Gastroesophageal sphincter (tissue), 4 donors: ENCODE results near the gene MXI1. TPM values are rescaled to one million over a fixed set of nuclear protein-coding genes. Genes with fewer than 3 reads are reported as not detected.

Experiments
- ATAC-seq: fragments of 150-250 bp; one replicate; pipeline ENCODE4 v1.9.1; 2016; ENCODE audit warnings: mild to moderate bottlenecking, moderate library complexity
- H3K27ac ChIP-seq, 4 donors: fragments of 200-600 bp; sonication (generic) in 3 of 4; 1 replicate in 3 of 4; 2 replicates in 1 of 4; pipeline ENCODE4 v1.5.1; 2016 to 2019
- H3K27me3 ChIP-seq: fragments of 200-600 bp; sonication (generic); one replicate; pipeline ENCODE4 v1.5.1; 2019
- H3K36me3 ChIP-seq, 2 donors: fragments of 200-600 bp; sonication (generic); one replicate each; pipeline ENCODE4 v1.5.1; 2019; ENCODE audit warnings: control low read depth in 1 of 2
- H3K4me1 ChIP-seq, 3 donors: fragments of 200-600 bp; sonication (generic); 1 replicate in 2 of 3; 2 replicates in 1 of 3; pipeline ENCODE4 v1.5.1; 2016 to 2019; ENCODE audit warnings: control low read depth in 2 of 3
- H3K4me3 ChIP-seq, 2 donors: fragments of 200-600 bp; sonication (generic); one replicate each; pipeline ENCODE4 v1.5.1; 2019; ENCODE audit warnings: mild to moderate bottlenecking in 1 of 2, moderate library complexity in 1 of 2
- H3K9me3 ChIP-seq, 3 donors: fragments of 200-600 bp; sonication (generic); one replicate each; pipeline ENCODE4 v1.5.1; 2017 to 2019; ENCODE audit warnings: control low read depth in 2 of 3
- CTCF ChIP-seq, 4 experiments: fragments of 200-600 bp in 2 of 4; fragments of 450-650 bp in 2 of 4; sonication (generic) in 1 of 4; IDR thresholded peaks; one replicate each; pipeline ENCODE4 v1.5.1; 2017 to 2019; ENCODE audit warnings: antibody characterized with exemption in 4 of 4, mild to moderate bottlenecking in 2 of 4, moderate library complexity in 2 of 4
- EP300 ChIP-seq: sonication (generic); formaldehyde crosslinking; IDR thresholded peaks from one replicate; pipeline ENCODE4 v1.6.1; 2017; ENCODE audit warnings: antibody characterized with exemption, mild to moderate bottlenecking
- POLR2A ChIP-seq, 2 donors: fragments of 450-650 bp; IDR thresholded peaks; one replicate each; pipeline ENCODE4 v1.6.1; 2017; ENCODE audit warnings: antibody characterized with exemption in 2 of 2, mild to moderate bottlenecking in 2 of 2, moderate library complexity in 1 of 2
- POLR2AphosphoS5 ChIP-seq: sonication (generic); formaldehyde crosslinking; IDR thresholded peaks from one replicate; pipeline ENCODE4 v1.6.1; 2017; ENCODE audit warnings: antibody characterized with exemption
- WGBS, 2 donors: methylation state at CpG; one replicate each; pipeline ENCODE4 v1.1.5; 2018; ENCODE audit warnings: low coverage in 1 of 2; 5-methylcytosine and 5-hydroxymethylcytosine counted together
- total RNA-seq, 4 donors: library from RNA; depleted of rRNA; stranded (reverse); fragments of >200 nt; gene quantifications; one replicate each; pipeline ENCODE4 v1.1.0, GENCODE V29; 2016

Gene MXI1
- total RNA-seq: 100 to 1,000 TPM; 103 to 279 (median 218) TPM

GRCh38 chr10:110207011-110207804 lies at the start of gene MXI1:
Gene MXI1 (plus strand): TSS chr10:110207605. CDS start chr10:110207809, 204 bp downstream.
- peak; percentile 37 for ATAC-seq
- peak within 1 kb of the TSS; percentile 62 to 97 for H3K4me3 ChIP-seq
- no peak for TF ChIP-seq CTCF (IDR thresholded peaks at IDR 0.05)
- TF ChIP-seq POLR2AphosphoS5: peak; percentile 13
- TF ChIP-seq EP300: no peak
- H3K4me1 ChIP-seq: peaks cover 0 to 21% (median 11%) of the 10 kb centered on the region in 3 donors
- no peaks in the 10 kb centered on the region for H3K27me3 ChIP-seq
- H3K27ac ChIP-seq: peak within 1 kb of the TSS; percentile 92 to 100 (median 98)
- WGBS, 2 donors: 18 to 20% methylated on average over 8 to 9 of the region's 37 CpGs
- H3K9me3 ChIP-seq: no peaks in the 10 kb centered on the region
- no peaks in the 10 kb centered on the region for H3K36me3 ChIP-seq

- no peak for TF ChIP-seq CTCF (IDR thresholded peaks at IDR 0.05)
- TF ChIP-seq POLR2A (IDR thresholded peaks at IDR 0.05): no peak
- no peak for ATAC-seq
- Histone ChIP-seq H3K27me3 (peaks cover 8% of the 10 kb centered on the region), H3K36me3 (no peaks in the 10 kb centered on the region), H3K27ac (no peak overlapping the region), H3K4me1 (no peaks in the 10 kb centered on the region), H3K9me3 (no peaks in the 10 kb centered on the region), H3K4me3 (no peak overlapping the region)
- WGBS, 2 donors: 82 to 90% methylated on average over 6 to 11 of the region's 11 CpGs
Measured at GRCh38 chr10:110158051-110159005, 49.1 kb upstream of the MXI1 start.

- H3K36me3 ChIP-seq: no peaks in the 10 kb centered on the region
- H3K4me3 ChIP-seq: no peak overlapping the region
- no peak overlapping the region for H3K27ac ChIP-seq
- 84 to 92% methylated on average over 3 to 4 of the region's 4 CpGs for whole genome bisulfite sequencing, 2 donors
- no peaks in the 10 kb centered on the region for H3K9me3 ChIP-seq
- TF ChIP-seq CTCF (IDR thresholded peaks at IDR 0.05): no peak
- TF ChIP-seq EP300: no peak
- TF ChIP-seq POLR2A (IDR thresholded peaks at IDR 0.05): no peak
- no peak for TF ChIP-seq POLR2AphosphoS5
- H3K4me1 ChIP-seq: no peaks in the 10 kb centered on the region
- no peak for ATAC-seq
- peaks cover under 1% of the 10 kb centered on the region for H3K27me3 ChIP-seq
Measured at GRCh38 chr10:110160081-110160480, 47.3 kb upstream of the MXI1 start.

GRCh38 chr10:110160522-110160921 lies 46.9 kb upstream of the MXI1 start:
- Histone ChIP-seq H3K27me3 (peaks cover 3% of the 10 kb centered on the region), H3K27ac (no peak overlapping the region), H3K4me1 (no peaks in the 10 kb centered on the region), H3K9me3 (no peaks in the 10 kb centered on the region), H3K36me3 (no peaks in the 10 kb centered on the region), H3K4me3 (no peak overlapping the region)
- TF ChIP-seq POLR2AphosphoS5: no peak
- no peak for TF ChIP-seq EP300
- no peak for TF ChIP-seq POLR2A (IDR thresholded peaks at IDR 0.05)
- no peak for TF ChIP-seq CTCF (IDR thresholded peaks at IDR 0.05)
- ATAC-seq: no peak
